A549 (cell line): ENCODE measurements around the gene DNAJC30.

Source experiments
- BHLHE40 ChIP-seq: IDR thresholded peaks from 2 replicates; pipeline ENCODE4 v1.6.1; 2012; ENCODE audit warnings: low read depth, low read length, inconsistent platforms
- CBX2 ChIP-seq: fragments of 200-600 bp; sonication (generic); IDR thresholded peaks from 2 replicates; pipeline ENCODE4 v1.6.1; 2016; ENCODE audit warnings: low read depth, mild to moderate bottlenecking, borderline replicate concordance
- CTCF ChIP-seq: fragments of >200 bp; sonication (Bioruptor Twin); formaldehyde crosslinking; IDR thresholded peaks from 3 replicates; pipeline ENCODE4 v1.5.1; 2016
- MYC ChIP-seq: IDR thresholded peaks from 2 replicates; pipeline ENCODE4 v1.6.1; 2012; ENCODE audit warnings: mild to moderate bottlenecking, inconsistent platforms, low read length, improper control_type of control experiment, borderline replicate concordance
- POLR2A ChIP-seq: IDR thresholded peaks from 2 replicates; pipeline ENCODE4 v1.6.1; 2012; ENCODE audit warnings: mild to moderate bottlenecking, low read length
- POLR2AphosphoS2 ChIP-seq: conservative IDR thresholded peaks from 2 replicates; pipeline ENCODE4 v1.6.1; 2012; ENCODE audit warnings: low read length, improper control_type of control experiment, inconsistent platforms
- RCOR1 ChIP-seq: fragments of 150-350 bp; IDR thresholded peaks from 2 replicates; pipeline ENCODE4 v1.6.1; 2014; ENCODE audit warnings: antibody characterized with exemption, low read length, low read depth
- REST ChIP-seq: fragments of 200-600 bp; sonication (generic); IDR thresholded peaks from 2 replicates; pipeline ENCODE4 v1.6.1; 2016; ENCODE audit warnings: antibody characterized with exemption, mild to moderate bottlenecking, moderate library complexity
- SREBF2 ChIP-seq: fragments of 450-650 bp; IDR thresholded peaks from 2 replicates; pipeline ENCODE4 v1.6.1; 2014; ENCODE audit warnings: mild to moderate bottlenecking, moderate library complexity

DNA sequence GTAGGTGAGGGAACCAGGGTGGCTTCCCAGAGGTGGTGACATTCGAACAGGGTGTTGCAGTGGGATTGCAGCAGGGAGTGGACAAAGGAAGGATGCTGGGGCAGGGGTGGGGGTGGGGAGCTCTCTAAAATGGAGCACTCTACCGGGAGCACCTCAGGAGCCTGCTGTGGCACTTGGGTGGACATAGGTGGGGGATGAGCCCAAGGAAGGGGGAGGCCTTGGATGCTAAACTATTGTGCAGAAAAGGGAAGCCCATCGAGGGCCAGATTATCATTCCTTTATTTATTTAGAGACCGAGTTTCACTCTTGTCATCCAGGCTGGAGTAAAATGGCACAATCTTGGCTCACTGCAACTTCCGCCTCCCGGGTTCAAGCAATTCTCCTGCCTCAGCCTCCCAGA lies 39.5 kb upstream of the DNAJC30 start:
- TF ChIP-seq CTCF (no peak), MYC (no peak), REST (no peak), BHLHE40 (no peak), RCOR1 (no peak), POLR2A (no peak), CBX2 (no peak), SREBF2 (no peak), POLR2AphosphoS2 (no peak)
